Activated CD4-positive, alpha-beta T cell treated with anti-CD3 and anti-CD28 coated beads, Interleukin-2, amount 10 ng/mL, durations not matched to agents 24 days and 14 days (primary cell): ENCODE data around the gene CIB1. TPM values are rescaled to one million over a fixed set of nuclear protein-coding genes. Genes with fewer than 3 reads are reported as not detected.
"Not testable (repeated sequence)": the region's sequence is repeated elsewhere in the genome, so short reads cannot be mapped to it uniquely, and the experiment has no call there.

Experiments
- DNase-seq: peaks from one replicate; pipeline ENCODE4 v3.0.0; 2022
- H3K27ac Mint-ChIP-seq: one replicate; pipeline ENCODE4 v1.8.0; 2022; ENCODE audit warnings: mild to moderate bottlenecking, mixed read lengths
- H3K27me3 Mint-ChIP-seq: one replicate; pipeline ENCODE4 v1.8.0; 2022; ENCODE audit warnings: mixed read lengths
- H3K36me3 Mint-ChIP-seq: one replicate; pipeline ENCODE4 v1.8.0; 2022; ENCODE audit warnings: low read depth, mild to moderate bottlenecking, mixed read lengths
- H3K4me1 Mint-ChIP-seq: one replicate; pipeline ENCODE4 v1.8.0; 2021; ENCODE audit warnings: mixed read lengths
- H3K4me3 Mint-ChIP-seq: one replicate; pipeline ENCODE4 v1.8.0; 2022; ENCODE audit warnings: mild to moderate bottlenecking, moderate library complexity, mixed read lengths
- H3K9me3 Mint-ChIP-seq: one replicate; pipeline ENCODE4 v1.8.0; 2021; ENCODE audit warnings: mixed read lengths
- intact Hi-C: fragments of 100-400 bp; cut with micrococcal nuclease; formaldehyde crosslinking; loops from one replicate; pipeline ENCODE4 v1.15.1; 2023
- total RNA-seq: library from RNA; stranded (reverse); gene quantifications from 2 replicates; pipeline ENCODE4 v1.2.3, GENCODE V29; 2022

Gene CIB1
- total RNA-seq, 1 donor from 2014 or later, result 156 TPM

- no peaks in the 10 kb centered on the region for H3K9me3 Mint-ChIP-seq
- no peaks in the 10 kb centered on the region for H3K27me3 Mint-ChIP-seq
- intact Hi-C loops, result no loop called here
- peaks cover 45% of the 10 kb centered on the region for H3K4me1 Mint-ChIP-seq
- H3K27ac Mint-ChIP-seq, result no peak overlapping the region
- H3K4me3 Mint-ChIP-seq, result no peak overlapping the region
- DNase-seq, result no peak
- H3K36me3 Mint-ChIP-seq, result peaks cover 10% of the 10 kb centered on the region
Observed at GRCh38 chr15:90189781-90190467, 43.8 kb downstream of the CIB1 start.

DNA sequence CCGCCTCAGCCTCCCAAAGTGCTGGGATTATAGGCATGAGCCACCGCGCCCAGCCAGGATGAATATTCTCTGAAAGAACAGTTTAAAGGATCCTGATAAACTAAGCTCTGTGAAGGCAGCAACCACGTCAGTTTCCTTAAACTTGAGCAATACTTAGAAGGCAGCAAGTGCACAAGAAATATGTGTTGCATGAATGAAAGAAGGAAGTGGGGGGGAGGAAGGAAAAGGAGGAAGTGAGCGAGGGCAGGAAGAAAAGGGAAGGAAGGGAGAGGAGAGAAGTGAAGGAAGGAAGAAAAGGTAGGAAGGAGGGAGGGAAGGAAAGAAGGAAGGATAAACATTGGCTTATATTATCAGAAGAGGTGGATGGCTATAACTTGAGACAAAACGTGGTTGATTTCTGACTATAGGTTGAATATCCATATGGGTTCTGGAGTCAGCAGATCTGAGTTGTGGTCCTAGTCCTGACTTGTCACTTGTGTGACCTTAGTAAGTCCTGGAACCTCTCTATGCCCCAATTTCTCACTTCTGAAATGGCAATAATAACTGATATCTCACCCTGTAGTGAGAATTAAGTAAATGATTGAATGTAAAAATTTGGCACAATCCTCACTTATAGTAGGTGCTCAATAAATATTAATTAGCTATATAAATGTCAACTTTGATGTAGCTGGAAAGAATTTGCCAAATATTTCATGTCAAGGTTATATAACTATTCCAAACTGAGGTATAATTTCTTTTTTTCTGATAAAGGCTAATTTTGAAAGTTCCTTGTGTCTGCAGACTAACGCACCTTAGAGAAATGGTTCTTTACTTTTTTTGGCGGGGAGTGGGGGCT, 44.6 kb downstream of the CIB1 start:
- H3K27ac Mint-ChIP-seq, result no peak overlapping the region
- peaks cover 9% of the 10 kb centered on the region for H3K36me3 Mint-ChIP-seq
- no peaks in the 10 kb centered on the region for H3K27me3 Mint-ChIP-seq
- H3K4me3 Mint-ChIP-seq, result no peak overlapping the region
- no peak for DNase-seq
- H3K4me1 Mint-ChIP-seq, result peaks cover 47% of the 10 kb centered on the region
- no peaks in the 10 kb centered on the region for H3K9me3 Mint-ChIP-seq
- intact Hi-C loops, result no loop called here

- H3K27me3 Mint-ChIP-seq, intact Hi-C loops, H3K36me3 Mint-ChIP-seq, H3K9me3 Mint-ChIP-seq, H3K27ac Mint-ChIP-seq, H3K4me3 Mint-ChIP-seq, DNase-seq: not testable (repeated sequence)
- peaks cover 47% of the 10 kb centered on the region for H3K4me1 Mint-ChIP-seq
Observed at GRCh38 chr15:90188065-90188464, 45.7 kb downstream of the CIB1 start.

DNA sequence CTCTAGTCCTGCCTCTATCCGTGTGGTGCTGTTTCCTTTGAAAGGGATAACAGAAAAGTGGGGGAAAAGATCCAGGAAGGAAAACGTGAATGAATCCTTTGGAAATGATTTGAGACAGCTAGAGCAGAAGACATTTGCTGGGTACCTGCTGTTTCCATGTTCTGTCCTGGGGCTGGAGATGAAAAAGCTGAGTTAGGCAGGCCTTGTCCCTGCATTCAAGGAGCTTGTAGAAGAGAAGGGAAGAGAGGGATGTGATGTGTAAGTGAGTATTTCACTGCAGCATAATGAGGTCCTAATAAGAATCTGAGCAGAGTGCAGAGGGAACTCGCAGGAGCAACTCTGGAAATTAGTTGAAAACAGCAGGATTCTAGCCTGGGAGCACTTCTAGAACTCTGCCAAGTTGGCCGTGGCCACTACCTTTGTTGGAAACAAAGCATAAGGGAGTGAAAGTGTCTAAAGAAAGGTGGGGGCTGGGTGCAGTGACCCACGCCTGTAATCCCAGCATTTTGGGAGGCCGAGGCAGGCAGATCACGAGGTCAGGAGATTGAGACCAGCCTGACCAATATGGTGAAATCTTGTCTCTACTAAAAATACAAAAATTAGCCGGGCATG, 46.4 kb downstream of the CIB1 start:
- no peak overlapping the region for H3K4me3 Mint-ChIP-seq
- H3K4me1 Mint-ChIP-seq, result peaks cover 41% of the 10 kb centered on the region
- H3K27ac Mint-ChIP-seq, result peak overlapping the region; percentile 4
- DNase-seq, result no peak
- no peaks in the 10 kb centered on the region for H3K9me3 Mint-ChIP-seq
- intact Hi-C loops, result no loop called here
- peaks cover 7% of the 10 kb centered on the region for H3K36me3 Mint-ChIP-seq
- H3K27me3 Mint-ChIP-seq, result no peaks in the 10 kb centered on the region

DNA sequence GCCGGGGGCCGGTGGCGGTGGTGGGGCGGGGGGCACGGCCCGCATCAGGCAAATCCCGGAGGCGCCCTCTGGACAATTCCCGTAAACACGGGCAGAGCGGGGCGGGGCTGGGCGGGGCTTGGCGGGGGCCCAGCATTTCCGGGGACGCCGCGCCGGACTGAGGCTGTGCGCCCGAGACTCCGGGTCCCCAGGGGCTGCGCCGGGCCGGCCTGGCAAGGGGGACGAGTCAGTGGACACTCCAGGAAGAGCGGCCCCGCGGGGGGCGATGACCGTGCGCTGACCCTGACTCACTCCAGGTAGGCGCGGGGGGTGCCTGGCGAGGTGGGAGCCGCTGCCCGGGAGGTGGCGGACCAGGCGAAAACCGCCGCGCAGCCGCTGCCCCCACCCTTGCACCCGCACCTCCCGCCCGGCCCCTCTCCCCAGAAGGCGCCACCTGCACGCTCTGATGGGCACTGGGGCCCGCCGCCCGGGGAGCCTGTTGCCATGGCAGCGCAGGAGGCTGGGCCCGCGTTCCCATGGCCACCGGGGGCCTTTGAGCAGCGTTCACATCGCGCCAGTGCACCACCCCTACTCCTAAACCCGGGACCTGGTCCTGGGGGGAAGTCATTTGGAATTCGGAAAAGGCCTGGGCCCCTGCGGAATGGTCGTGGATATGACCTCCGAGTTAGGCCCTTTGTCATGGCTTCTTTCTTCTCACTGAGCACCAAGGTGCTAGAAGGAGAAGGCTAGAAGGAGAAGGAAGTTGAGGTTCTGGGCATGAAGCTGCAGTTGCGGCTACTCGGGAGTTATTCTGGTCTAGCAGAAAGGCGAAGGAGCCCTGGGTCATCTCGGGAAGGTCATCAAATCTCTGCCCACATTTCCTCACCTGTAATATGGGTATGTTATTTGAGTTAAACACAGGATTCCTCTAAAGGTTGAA, 48.7 kb downstream of the CIB1 start:
- intact Hi-C loops, result loop anchor here (2.0 kb wide), 1 partner anchor 16 kb away; the partner anchor contains the start of gene SEMA4B
- Mint-ChIP-seq H3K27me3 (peaks cover 2% of the 10 kb centered on the region), H3K9me3 (no peaks in the 10 kb centered on the region), H3K27ac (peak overlapping the region; percentile 85), H3K36me3 (peaks cover 7% of the 10 kb centered on the region), H3K4me1 (peaks cover 26% of the 10 kb centered on the region), H3K4me3 (peak overlapping the region; percentile 94)
- peak; percentile 91 for DNase-seq

- peak; percentile 78 for DNase-seq
- Mint-ChIP-seq H3K9me3 (no peaks in the 10 kb centered on the region), H3K4me3 (peak overlapping the region; percentile 94), H3K27ac (peak overlapping the region; percentile 85), H3K36me3 (peaks cover 7% of the 10 kb centered on the region), H3K4me1 (peaks cover 27% of the 10 kb centered on the region), H3K27me3 (peaks cover 4% of the 10 kb centered on the region)
- intact Hi-C loops, result loop anchor here (2.0 kb wide), 1 partner anchor 17 kb away; the partner anchor contains the start of gene SEMA4B
Observed at GRCh38 chr15:90184119-90184785, 49.5 kb downstream of the CIB1 start.

DNA sequence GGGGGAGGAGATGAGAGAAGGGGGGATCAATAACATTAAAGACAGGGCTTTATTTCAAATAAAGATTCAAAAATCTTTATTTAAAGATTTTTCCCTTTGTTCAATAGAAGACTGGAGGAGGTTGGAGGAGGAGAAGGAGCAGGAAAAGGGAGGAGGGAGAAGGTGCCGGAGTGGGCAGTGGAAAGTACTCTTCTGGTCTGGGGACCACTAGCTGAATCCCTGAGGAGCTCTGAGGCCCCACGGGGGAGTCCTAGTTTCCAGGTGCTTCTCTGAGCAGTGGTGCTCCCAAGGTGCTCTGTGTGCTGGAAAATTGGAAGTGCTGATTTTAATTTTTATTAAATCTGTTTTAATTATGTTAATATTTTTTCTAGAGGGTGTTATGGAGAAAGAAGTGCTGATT, 52.0 kb downstream of the CIB1 start:
- Mint-ChIP-seq H3K4me1 (peaks cover 25% of the 10 kb centered on the region), H3K27ac (no peak overlapping the region), H3K9me3 (no peaks in the 10 kb centered on the region), H3K27me3 (peaks cover 7% of the 10 kb centered on the region), H3K4me3 (no peak overlapping the region), H3K36me3 (peaks cover 4% of the 10 kb centered on the region)
- no peak for DNase-seq
- intact Hi-C loops, result no loop called here

Other genes starting within 250 kb of the CIB1 start
- gene ZNF710, start 232.6 kb downstream of the CIB1 start, total RNA-seq, result 28.3 and 29.3 TPM in 2 replicates
- gene IDH2, start 131.5 kb downstream of the CIB1 start, total RNA-seq, result 111 and 119 TPM in 2 replicates
- 17.5 and 18.9 TPM in 2 replicates for gene SEMA4B, start 32.6 kb downstream of the CIB1 start, total RNA-seq
- 9.9 and 11.9 TPM in 2 replicates for gene GDPGP1, start 268 bp upstream of the CIB1 start, total RNA-seq
- 0.44 and 1.4 TPM in 2 replicates for gene TTLL13, start 15.6 kb upstream of the CIB1 start, total RNA-seq
- gene NGRN, start 31.7 kb upstream of the CIB1 start, total RNA-seq, result 43.2 and 44.3 TPM in 2 replicates
- gene ZNF774, start 118.3 kb upstream of the CIB1 start, total RNA-seq, result 1.2 and 2.3 TPM in 2 replicates
- 154 and 160 TPM in 2 replicates for gene IQGAP1, start 154.3 kb upstream of the CIB1 start, total RNA-seq